Dendritic cell treated with granulocyte-macrophage colony-stimulating factor and Interleukin-4, amounts not matched to agents 40 ng/mL and 50 ng/mL, for 4 days (primary cell): ENCODE results near the gene PHRF1.
A peak's percentile ranks its signal among the peaks of the same experiment; 100 is the strongest.
"Not testable (repeated sequence)": the region's sequence is repeated elsewhere in the genome, so short reads cannot be mapped to it uniquely, and the experiment has no call there.

Experiments used
- H3K27ac Mint-ChIP-seq: one replicate; pipeline ENCODE4 v1.8.0; 2022; ENCODE audit warnings: mild to moderate bottlenecking, mixed read lengths
- H3K27me3 Mint-ChIP-seq: one replicate; pipeline ENCODE4 v1.8.0; 2022; ENCODE audit warnings: mild to moderate bottlenecking, mixed read lengths
- H3K36me3 Mint-ChIP-seq: one replicate; pipeline ENCODE4 v1.8.0; 2022; ENCODE audit warnings: low read depth, mixed read lengths
- H3K4me1 Mint-ChIP-seq: one replicate; pipeline ENCODE4 v1.8.0; 2022; ENCODE audit warnings: low read depth, mixed read lengths
- H3K4me3 Mint-ChIP-seq: one replicate; pipeline ENCODE4 v1.8.0; 2022; ENCODE audit warnings: mild to moderate bottlenecking, moderate library complexity, mixed read lengths
- H3K9me3 Mint-ChIP-seq: one replicate; pipeline ENCODE4 v1.8.0; 2022; ENCODE audit warnings: mixed read lengths
- intact Hi-C: fragments of 100-400 bp; cut with micrococcal nuclease; formaldehyde crosslinking; loops from one replicate; pipeline ENCODE4 v1.15.0; 2022

The PHRF1 gene

DNA sequence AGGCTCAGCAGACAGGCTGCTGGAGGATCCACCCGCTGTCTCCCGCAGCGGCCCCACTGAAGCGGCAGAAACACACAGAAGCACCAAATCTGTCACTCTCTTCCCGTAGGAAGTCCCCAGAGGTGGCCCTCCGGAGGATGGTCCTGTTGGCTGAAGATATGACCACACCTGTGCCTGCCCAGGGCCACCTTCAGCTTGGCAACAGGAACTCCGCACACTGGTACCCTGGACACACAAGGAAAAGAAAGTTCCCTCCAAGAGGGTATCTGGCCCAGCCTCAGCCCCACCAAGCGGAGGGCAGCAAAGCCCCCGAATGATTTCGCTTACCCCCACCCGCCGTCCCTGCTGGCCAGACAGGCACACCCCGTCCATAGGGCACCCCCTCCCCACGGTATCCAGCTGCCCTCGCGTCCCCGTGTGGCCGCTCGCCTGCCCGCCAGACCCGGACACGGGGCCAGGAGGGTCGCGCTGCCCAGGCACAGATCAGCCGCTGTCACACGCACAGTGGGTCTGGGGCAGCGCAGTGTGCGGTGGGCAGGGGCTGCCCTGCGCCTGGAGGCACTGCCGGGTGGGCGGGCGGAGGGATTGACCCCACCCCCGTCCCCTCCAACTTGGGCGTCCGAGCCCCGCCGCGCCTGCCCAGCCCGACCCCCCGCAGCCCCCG lies 8.5 kb upstream of the PHRF1 start:
- Mint-ChIP-seq H3K4me1 (peaks cover 17% of the 10 kb centered on the region), H3K27me3 (peaks cover 42% of the 10 kb centered on the region), H3K9me3 (no peaks in the 10 kb centered on the region), H3K4me3 (peak overlapping the region; percentile 74), H3K27ac (no peak overlapping the region), H3K36me3 (peaks cover 35% of the 10 kb centered on the region)
- intact Hi-C loops: no loop called here

DNA sequence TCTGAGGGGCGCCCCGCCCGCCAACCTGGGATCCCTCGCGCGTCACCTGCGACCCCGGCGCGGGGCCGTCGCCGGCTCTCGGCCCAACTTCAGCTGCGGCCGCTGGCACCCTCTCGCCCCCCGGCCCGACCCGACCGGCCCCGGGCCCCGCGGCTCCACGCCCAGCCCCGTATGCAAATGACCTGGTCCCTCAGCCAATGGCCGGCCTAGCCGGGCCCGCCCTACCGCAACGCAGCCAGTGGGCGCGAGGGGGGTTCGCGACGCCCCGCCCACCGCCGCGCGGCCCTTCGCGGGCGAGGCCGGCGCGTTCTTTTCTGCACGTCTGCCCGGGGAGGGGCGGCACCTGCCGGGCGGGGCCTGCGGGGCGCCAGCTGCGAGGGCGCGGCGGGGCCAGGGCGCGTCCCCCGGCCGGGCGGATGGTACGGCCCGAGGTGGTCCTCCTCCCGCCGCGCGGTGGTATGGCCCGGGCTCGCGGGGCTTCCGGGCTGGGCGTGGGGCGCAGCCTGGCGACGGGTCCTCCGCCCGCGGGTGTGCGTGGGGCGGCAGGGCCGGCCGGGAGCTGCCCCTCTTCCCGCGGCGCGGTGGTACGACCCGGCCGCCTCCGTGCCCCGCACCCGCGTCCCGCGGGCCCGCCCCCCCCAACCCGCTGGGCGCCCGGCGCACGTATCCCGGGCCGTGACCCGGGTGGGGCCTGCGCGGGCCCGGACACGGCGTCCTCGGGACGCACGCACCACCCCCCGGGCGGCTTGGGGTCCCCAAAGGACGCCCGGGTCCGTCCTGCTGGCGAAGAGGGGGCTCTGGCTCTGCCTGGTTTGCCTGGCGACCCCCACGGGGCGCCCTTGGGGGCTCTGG lies 7.7 kb upstream of the PHRF1 start:
- intact Hi-C loops: no loop called here
- peak overlapping the region; percentile 82 for H3K4me3 Mint-ChIP-seq
- peaks cover 49% of the 10 kb centered on the region for H3K27me3 Mint-ChIP-seq
- H3K36me3 Mint-ChIP-seq: peaks cover 28% of the 10 kb centered on the region
- peaks cover 13% of the 10 kb centered on the region for H3K4me1 Mint-ChIP-seq
- no peaks in the 10 kb centered on the region for H3K9me3 Mint-ChIP-seq
- peak overlapping the region; percentile 83 for H3K27ac Mint-ChIP-seq

DNA sequence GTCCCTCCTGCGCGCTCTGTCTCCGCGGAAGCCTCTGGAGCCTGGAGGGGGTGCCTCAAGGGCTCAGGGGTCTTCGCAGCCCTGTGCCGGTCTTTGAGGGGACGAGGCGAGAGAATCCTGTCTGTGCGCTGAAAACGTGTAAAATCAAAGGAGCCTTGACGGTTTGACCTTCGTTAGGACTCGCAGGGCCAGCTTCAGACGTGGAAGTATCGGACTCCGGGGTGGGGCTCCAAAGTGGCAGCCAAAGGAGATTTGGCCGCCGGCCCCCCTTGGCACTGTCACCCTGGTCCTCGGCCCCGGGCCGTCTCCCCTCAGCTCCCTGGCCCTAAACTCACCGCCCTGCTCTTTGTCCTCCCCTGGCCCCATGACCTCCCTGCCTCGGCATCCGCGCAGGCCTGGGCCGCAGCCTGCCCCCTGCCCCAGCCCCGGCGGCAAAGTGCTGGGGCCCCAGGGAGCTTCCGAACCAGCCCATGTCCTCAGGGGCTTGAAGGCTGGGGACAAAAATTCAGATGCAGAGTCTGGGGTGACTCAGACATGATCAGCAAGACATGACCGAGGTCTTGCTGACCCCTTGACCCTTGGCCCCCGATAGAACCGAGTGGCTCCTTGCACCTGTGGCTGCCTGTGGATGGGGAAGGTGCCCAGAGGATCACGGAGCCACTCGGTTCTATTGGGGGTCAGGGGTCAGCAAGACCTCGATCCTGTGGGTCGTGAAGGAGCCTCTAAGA lies 6.9 kb upstream of the PHRF1 start:
- peak overlapping the region; percentile 82 for H3K4me3 Mint-ChIP-seq
- peaks cover 12% of the 10 kb centered on the region for H3K4me1 Mint-ChIP-seq
- no peaks in the 10 kb centered on the region for H3K9me3 Mint-ChIP-seq
- peaks cover 20% of the 10 kb centered on the region for H3K36me3 Mint-ChIP-seq
- H3K27ac Mint-ChIP-seq: peak overlapping the region; percentile 83
- H3K27me3 Mint-ChIP-seq: peaks cover 53% of the 10 kb centered on the region
- intact Hi-C loops: no loop called here

DNA sequence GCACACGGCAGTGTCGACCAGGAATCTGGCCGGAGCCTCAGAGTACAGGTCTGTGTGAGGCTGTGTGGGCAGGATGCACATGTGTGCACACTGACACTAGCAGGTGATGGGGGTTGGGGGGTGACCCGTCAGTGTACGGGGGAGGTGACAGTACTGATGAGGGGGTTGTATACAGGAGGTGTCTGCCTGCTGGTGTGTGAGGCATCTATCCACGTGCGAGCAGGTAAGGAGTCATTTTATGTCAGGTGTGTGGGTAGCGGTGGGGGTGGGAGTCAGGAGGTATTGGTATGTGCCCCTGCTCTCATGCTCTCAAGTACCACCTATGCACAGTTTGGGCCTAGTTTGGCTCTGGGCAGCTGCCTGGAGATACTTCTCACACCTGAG lies 4.5 kb upstream of the PHRF1 start:
- H3K27ac Mint-ChIP-seq: no peak overlapping the region
- intact Hi-C loops: no loop called here
- peaks cover 63% of the 10 kb centered on the region for H3K27me3 Mint-ChIP-seq
- peaks cover 19% of the 10 kb centered on the region for H3K4me1 Mint-ChIP-seq
- H3K36me3 Mint-ChIP-seq: peaks cover 15% of the 10 kb centered on the region
- H3K4me3 Mint-ChIP-seq: no peak overlapping the region
- no peaks in the 10 kb centered on the region for H3K9me3 Mint-ChIP-seq

DNA sequence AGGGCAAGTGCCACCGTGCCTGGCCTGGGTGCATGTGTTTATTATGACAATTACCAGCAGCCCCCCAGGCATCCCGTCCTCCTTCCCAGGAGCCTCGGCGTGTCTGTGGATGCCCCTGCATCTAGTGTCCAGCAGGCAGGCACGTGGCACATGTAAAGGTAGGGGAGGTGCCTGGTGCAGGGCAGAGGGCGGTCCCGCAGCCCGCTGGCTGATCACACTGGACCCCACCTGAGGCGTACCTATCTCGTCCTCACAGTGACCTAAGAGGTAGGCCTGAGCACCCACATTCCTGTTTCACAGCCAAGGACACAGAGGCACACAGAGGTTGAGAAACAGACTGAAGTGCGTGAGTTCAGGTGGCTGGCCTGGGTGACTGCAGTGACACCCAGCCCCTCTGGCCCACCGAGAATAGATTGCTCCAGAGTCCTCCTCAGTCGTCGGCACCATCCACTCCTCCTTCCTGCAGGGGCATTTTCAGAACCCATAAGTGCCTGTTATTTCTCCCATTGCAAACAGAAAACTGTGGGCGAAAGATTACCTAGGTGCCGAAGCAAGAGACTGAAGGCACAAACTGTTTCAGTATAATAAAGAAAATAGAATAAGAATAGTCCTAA lies 3.0 kb upstream of the PHRF1 start:
- H3K9me3 Mint-ChIP-seq: no peaks in the 10 kb centered on the region
- peaks cover 53% of the 10 kb centered on the region for H3K27me3 Mint-ChIP-seq
- H3K27ac Mint-ChIP-seq: no peak overlapping the region
- H3K36me3 Mint-ChIP-seq: peaks cover 9% of the 10 kb centered on the region
- no peak overlapping the region for H3K4me3 Mint-ChIP-seq
- H3K4me1 Mint-ChIP-seq: peaks cover 31% of the 10 kb centered on the region
- intact Hi-C loops: no loop called here

DNA sequence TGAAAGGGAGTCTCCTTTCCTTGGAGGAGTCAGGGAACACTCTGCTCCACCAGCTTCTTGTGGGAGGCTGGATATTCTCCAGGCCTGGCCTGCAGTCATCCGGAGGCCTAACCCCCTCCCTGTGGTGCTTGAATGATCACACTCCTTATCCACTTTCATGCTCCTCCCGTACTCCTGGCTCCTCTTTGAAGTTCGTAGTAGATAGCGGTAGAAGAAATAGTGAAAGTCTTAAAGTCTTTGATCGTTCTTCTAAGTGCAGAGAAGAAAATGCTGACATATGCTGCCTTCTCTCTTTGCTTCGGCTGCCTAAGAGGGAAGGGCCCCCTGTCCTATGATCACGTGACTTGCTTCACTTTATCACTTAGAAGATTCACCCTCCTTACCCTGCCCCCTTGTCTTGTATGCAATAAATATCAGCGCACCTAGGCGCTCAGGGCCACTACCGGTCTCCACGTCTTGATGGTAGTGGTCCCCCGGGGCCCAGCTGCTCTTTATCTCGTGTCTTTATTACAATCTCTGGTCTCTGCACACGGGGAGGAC lies 2.2 kb upstream of the PHRF1 start:
- Mint-ChIP-seq H3K4me3 (peak overlapping the region; percentile 72), H3K4me1 (peaks cover 38% of the 10 kb centered on the region), H3K36me3 (peaks cover 16% of the 10 kb centered on the region), H3K27me3 (peaks cover 51% of the 10 kb centered on the region)
- H3K27ac Mint-ChIP-seq, intact Hi-C loops, H3K9me3 Mint-ChIP-seq: not testable (repeated sequence)

DNA sequence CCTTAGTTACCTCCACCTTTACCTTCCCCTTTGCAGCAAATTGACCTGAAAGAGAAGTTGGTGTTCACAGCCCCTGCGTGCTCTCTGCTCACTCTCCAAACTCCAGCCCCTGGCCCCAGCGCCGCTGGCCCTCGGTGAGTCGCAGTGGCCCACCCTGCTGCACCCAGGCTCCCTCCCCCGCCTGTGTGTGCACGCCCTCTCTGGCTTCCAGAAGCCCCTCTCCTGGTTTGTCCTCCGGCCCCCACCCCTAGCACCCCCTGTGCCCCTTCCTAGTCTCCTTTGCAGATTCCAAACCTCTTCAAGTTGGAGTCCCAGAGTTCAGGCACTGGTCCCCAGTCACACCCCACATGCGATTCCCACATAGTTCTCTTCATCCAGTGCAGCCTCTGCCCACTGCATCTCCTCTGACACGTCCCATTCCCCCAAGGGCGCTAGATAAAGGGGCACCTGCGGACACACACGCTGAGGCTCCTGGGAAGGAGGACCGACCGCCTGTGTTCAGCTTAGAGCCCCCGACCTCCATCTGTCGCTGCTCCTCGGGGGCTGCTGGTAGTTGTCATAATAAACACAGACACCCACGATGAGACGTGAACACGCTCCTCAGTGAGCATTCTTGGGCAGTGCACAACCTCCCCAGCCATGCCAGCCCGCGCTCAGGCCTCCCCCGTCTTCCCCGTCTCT lies 1.5 kb upstream of the PHRF1 start:
- intact Hi-C loops: loop anchor here (5.0 kb wide), 1 partner anchor 43 kb away; the partner anchor contains the start of gene IRF7
- Mint-ChIP-seq H3K27me3 (peaks cover 46% of the 10 kb centered on the region), H3K4me3 (peak overlapping the region; percentile 72), H3K4me1 (peaks cover 41% of the 10 kb centered on the region), H3K9me3 (no peaks in the 10 kb centered on the region), H3K36me3 (peaks cover 21% of the 10 kb centered on the region), H3K27ac (peak overlapping the region; percentile 100)

DNA sequence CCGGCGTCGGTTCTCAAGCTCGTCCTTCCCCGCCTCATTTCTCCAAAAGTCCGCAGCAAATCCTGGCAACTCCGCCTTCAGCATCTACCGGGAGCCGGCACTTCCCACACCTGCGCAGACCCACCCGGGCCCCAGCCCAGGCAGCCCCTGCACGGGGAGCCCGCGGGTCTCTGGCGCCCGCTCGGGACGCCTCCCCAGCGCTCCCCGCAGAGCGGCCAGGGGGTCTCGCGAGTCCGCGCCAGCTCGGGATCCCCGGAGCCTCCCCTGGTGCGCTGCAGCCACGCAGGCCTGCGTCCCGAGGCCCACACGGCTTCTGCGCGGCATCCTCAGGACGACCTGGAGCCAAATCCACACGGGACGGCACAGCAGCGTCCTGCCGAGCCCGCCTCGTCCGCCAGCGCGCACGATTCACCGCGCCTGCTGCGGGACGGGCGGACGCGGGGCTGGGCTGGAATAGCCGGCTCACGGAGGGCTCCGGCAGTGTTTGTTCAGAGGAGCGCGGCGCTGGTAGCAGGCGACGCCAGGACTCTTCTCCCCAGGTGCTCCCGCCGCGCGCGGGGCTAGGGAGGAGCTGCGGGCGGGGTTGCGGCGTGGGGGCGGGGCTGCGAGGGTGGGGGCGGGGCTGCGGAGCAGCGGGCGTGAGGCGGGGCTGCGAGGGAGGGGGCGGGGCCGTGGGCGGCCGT lies 816 bp upstream of the PHRF1 start:
- intact Hi-C loops: loop anchor here (5.0 kb wide), 1 partner anchor 42 kb away; the partner anchor contains the start of gene IRF7
- H3K9me3 Mint-ChIP-seq: no peaks in the 10 kb centered on the region
- peaks cover 21% of the 10 kb centered on the region for H3K36me3 Mint-ChIP-seq
- H3K27ac Mint-ChIP-seq: peak overlapping the region; percentile 100
- peaks cover 39% of the 10 kb centered on the region for H3K27me3 Mint-ChIP-seq
- H3K4me3 Mint-ChIP-seq: peak overlapping the region; percentile 72
- peaks cover 48% of the 10 kb centered on the region for H3K4me1 Mint-ChIP-seq

DNA sequence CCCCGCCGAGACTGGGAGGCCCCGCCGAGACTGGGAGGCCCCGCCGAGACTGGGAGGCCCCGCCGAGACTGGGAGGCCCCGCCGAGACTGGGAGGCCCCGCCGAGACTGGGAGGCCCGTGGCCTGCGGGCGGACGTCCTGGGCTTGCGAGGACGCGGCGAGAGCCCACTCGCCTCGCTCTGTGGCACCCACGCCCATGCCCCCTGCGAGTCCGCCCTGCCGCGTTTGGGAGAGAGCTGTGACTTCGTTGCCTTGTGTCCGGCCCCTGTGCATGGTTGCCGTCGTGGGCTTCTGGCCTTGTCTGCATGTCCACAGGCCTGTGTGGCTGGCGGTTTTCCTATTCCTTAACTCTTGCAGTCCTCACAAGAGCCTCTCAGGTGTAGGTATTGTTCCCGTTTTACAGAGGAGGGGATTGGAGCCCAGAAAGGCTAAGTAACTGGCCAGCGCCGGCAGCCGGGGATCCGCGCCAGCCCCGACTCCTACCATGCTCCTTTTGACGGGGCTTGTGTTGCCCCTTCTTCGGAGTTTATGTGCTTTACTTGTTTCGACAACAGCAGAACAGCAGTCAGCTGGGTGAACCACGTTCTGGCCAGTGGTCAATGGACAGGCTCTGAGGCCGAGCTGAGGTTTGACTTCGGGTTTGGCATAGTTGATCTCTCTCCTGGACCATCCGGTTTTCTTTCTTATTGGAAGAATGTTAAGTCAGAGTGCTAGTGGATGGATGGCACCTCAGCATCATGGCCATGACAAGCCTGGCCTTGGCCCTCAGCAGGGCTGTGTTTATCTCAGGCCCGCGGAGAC lies 741 bp downstream of the PHRF1 start:
- Mint-ChIP-seq H3K4me3 (peak overlapping the region; percentile 80), H3K36me3 (peaks cover 34% of the 10 kb centered on the region), H3K9me3 (no peaks in the 10 kb centered on the region), H3K27me3 (peaks cover 29% of the 10 kb centered on the region), H3K4me1 (peaks cover 60% of the 10 kb centered on the region), H3K27ac (peak overlapping the region; percentile 100)
- intact Hi-C loops: loop anchor here (5.0 kb wide), 1 partner anchor 40 kb away; the partner anchor contains the start of gene IRF7

DNA sequence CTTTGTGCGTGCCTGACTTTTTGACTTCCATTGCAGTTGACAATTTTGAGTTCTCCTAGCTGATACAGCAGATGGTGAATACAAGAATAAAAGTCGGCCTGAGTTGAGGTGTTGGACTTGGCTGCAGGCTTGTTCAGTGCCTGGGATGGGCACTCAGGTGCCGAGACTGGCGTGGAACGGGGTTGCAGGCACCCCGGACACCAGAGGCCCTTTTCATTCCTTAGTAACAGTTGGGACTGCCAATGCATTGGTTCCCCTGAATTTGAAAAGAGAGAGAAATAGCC lies 1.3 kb downstream of the PHRF1 start:
- Mint-ChIP-seq H3K27ac (peak overlapping the region; percentile 100), H3K27me3 (peaks cover 25% of the 10 kb centered on the region), H3K9me3 (no peaks in the 10 kb centered on the region), H3K4me1 (peaks cover 60% of the 10 kb centered on the region), H3K36me3 (peaks cover 39% of the 10 kb centered on the region), H3K4me3 (peak overlapping the region; percentile 80)
- intact Hi-C loops: loop anchor here (5.0 kb wide), 1 partner anchor 40 kb away; the partner anchor contains the start of gene IRF7

DNA sequence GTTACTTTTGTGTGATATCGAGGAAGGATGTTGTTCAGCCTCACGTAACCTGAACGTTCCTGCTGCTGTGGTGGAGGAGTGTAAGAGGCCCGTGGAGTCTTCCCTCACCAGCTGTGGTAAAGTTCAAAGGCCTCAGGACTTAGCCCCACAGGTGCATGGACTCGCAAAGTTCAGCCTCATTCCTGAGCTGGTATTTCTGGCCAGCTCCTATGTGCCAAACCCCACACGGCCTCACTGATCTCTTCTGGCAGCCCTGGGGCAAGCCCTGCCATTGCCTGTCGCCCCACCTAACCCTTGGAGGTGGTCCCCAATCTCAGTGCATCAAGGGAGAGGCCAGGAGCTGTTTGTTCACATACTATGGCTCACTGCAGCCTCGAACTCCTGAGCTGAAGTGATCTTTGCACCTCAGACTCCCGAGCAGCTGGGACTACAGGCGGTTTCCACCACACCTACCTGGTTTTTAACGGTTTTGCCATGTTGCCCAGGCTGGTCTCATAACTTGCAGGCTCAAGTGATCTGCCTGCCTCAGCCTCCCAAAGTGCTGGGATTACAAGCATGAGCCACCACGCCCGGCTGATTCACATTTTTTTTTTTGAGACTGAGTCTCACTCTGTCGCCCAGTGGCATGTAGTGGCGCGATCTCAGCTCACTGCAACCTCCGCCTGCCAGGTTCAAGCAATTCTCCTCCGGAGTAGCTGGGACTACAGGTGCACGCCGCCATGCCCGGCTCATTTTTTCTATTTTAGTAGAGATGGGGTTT lies 2.2 kb downstream of the PHRF1 start:
- Mint-ChIP-seq H3K4me3 (peak overlapping the region; percentile 80), H3K36me3 (peaks cover 48% of the 10 kb centered on the region), H3K4me1 (peaks cover 60% of the 10 kb centered on the region), H3K27me3 (peaks cover 17% of the 10 kb centered on the region), H3K27ac (no peak overlapping the region), H3K9me3 (no peaks in the 10 kb centered on the region)
- intact Hi-C loops: loop anchor here (5.0 kb wide), 1 partner anchor 39 kb away; the partner anchor contains the start of gene IRF7
